ENCODE measurements around the gene DGCR2. TPM values are rescaled to one million over a fixed set of nuclear protein-coding genes. Genes with fewer than 3 reads are reported as not detected.

DGCR2 gene
- total RNA-seq, 1 donor from 2014 or later: 20.6 TPM

GRCh38 chr22:18992543-18993198 lies 129.5 kb downstream of the DGCR2 start:
- Mint-ChIP-seq H3K4me1 (peaks cover 24% of the 10 kb centered on the region), H3K9me3 (peaks cover 2% of the 10 kb centered on the region), H3K4me3 (no peak overlapping the region), H3K27ac (no peak overlapping the region), H3K27me3 (ENCODE audit: insufficient read depth, low read depth) (no peaks in the 10 kb centered on the region), H3K36me3 (no peaks in the 10 kb centered on the region)
- no peaks in the 10 kb centered on the region for H3K36me3 ChIP-seq
- H3K27ac ChIP-seq: no peak overlapping the region
- H3K27me3 ChIP-seq: peaks cover 1% of the 10 kb centered on the region
- no peak for TF ChIP-seq EZH2phosphoT487 (IDR thresholded peaks at IDR 0.05)
- H3K79me2 ChIP-seq (ENCODE audit: low read depth): no peaks in the 10 kb centered on the region
- H3F3A ChIP-seq (ENCODE audit: low read depth): no peaks in the 10 kb centered on the region
- no peak for DNase-seq (ENCODE audit: low spot score)
- no peak overlapping the region for H3K4me3 ChIP-seq
- peaks cover 10% of the 10 kb centered on the region for H3K4me1 ChIP-seq
- no peak overlapping the region for H3K9ac ChIP-seq
- H3K4me2 ChIP-seq: no peak overlapping the region
- H2AFZ ChIP-seq (replicated peaks): no peak overlapping the region
- H4K20me1 ChIP-seq (ENCODE audit: low read depth): no peaks in the 10 kb centered on the region
- no peaks in the 10 kb centered on the region for H3K9me3 ChIP-seq (ENCODE audit: low read depth)

GRCh38 chr22:18991821-18992442 lies 130.3 kb downstream of the DGCR2 start:
- H3F3A ChIP-seq (ENCODE audit: low read depth): no peaks in the 10 kb centered on the region
- no peaks in the 10 kb centered on the region for H3K79me2 ChIP-seq (ENCODE audit: low read depth)
- Mint-ChIP-seq H3K4me1 (peaks cover 22% of the 10 kb centered on the region), H3K36me3 (no peaks in the 10 kb centered on the region), H3K27me3 (ENCODE audit: insufficient read depth, low read depth) (no peaks in the 10 kb centered on the region), H3K27ac (no peak overlapping the region), H3K9me3 (no peaks in the 10 kb centered on the region), H3K4me3 (no peak overlapping the region)
- DNase-seq (ENCODE audit: low spot score): no peak
- H3K9me3 ChIP-seq (ENCODE audit: low read depth): no peaks in the 10 kb centered on the region
- H3K9ac ChIP-seq: no peak overlapping the region
- H3K36me3 ChIP-seq: no peaks in the 10 kb centered on the region
- no peaks in the 10 kb centered on the region for H4K20me1 ChIP-seq (ENCODE audit: low read depth)
- TF ChIP-seq EZH2phosphoT487 (IDR thresholded peaks at IDR 0.05) (no peak), CTCF (IDR thresholded peaks at IDR 0.05) (no peak), EZH2 (IDR thresholded peaks at IDR 0.05) (no peak)
- H3K4me1 ChIP-seq: peaks cover 10% of the 10 kb centered on the region
- H3K4me3 ChIP-seq: no peak overlapping the region
- no peak overlapping the region for H3K4me2 ChIP-seq
- H3K27me3 ChIP-seq: no peaks in the 10 kb centered on the region
- H3K27ac ChIP-seq: no peak overlapping the region
- H2AFZ ChIP-seq (replicated peaks): no peak overlapping the region

DNA sequence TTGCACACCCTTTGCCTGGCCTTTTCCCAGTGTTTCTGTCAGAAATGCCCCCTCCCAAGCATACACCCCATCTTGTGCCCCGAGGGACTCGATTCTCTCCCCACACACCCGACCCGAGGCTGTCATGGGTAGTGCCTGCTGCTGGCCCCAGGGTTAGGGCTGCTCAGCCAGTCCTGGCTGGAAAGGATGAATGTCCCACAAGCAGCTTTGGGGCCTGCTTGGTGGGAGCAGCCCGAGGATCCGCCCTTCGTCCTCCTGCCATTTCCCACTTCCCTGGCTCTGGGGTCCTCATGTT lies 131.1 kb downstream of the DGCR2 start:
- no peak overlapping the region for H3K9ac ChIP-seq
- no peaks in the 10 kb centered on the region for H3K36me3 ChIP-seq
- H3K36me3 Mint-ChIP-seq: no peaks in the 10 kb centered on the region
- H3F3A ChIP-seq (ENCODE audit: low read depth): no peaks in the 10 kb centered on the region
- H3K4me1 Mint-ChIP-seq: peaks cover 22% of the 10 kb centered on the region
- H2AFZ ChIP-seq (replicated peaks): no peak overlapping the region
- no peak overlapping the region for H3K27ac Mint-ChIP-seq
- no peaks in the 10 kb centered on the region for H3K79me2 ChIP-seq (ENCODE audit: low read depth)
- no peaks in the 10 kb centered on the region for H3K27me3 Mint-ChIP-seq (ENCODE audit: insufficient read depth, low read depth)
- DNase-seq (ENCODE audit: low spot score): no peak
- H3K4me3 ChIP-seq: no peak overlapping the region
- no peak for TF ChIP-seq EZH2 (IDR thresholded peaks at IDR 0.05)
- no peaks in the 10 kb centered on the region for H3K27me3 ChIP-seq
- no peak overlapping the region for H3K4me2 ChIP-seq
- H3K4me1 ChIP-seq: peaks cover 10% of the 10 kb centered on the region
- H4K20me1 ChIP-seq (ENCODE audit: low read depth): no peaks in the 10 kb centered on the region
- H3K9me3 ChIP-seq (ENCODE audit: low read depth): no peaks in the 10 kb centered on the region
- no peaks in the 10 kb centered on the region for H3K9me3 Mint-ChIP-seq
- H3K27ac ChIP-seq: no peak overlapping the region
- H3K4me3 Mint-ChIP-seq: no peak overlapping the region

DNA sequence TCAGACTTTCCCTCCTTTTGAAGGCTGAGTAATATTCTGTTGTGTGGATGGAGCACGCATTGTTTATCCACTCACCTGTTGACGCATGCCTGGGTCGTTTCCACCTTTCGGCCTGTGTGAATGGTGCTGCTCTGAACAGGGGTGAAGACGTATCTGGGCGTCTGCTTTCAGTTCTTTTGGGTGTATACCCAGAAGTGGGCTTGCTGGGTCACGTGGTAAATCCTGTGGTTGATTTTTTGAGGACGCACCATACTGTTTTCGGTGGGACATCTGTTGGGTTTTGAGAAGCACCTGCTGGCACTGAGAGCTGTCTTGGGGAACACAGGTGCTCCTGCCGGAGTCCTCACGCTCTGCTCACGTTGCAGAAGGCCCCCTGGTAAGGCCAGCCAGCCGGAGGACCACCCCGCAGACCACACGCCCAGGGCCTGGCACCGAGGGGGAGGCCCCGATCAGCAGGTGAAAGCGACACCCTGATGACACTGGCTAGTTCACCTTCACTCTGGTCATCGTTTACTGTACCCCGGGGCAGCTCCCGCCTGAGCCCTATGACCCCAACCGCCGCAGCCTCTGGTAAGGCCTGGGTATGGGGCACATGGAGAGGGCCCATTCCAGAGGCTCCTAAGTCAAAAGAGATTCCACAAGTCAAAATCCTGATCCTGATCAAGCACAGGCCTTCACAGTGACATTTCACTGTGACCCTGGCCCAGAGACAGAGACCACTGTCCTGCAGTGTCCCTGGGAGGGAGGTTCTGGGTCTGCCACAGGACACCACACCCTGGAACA lies 131.7 kb downstream of the DGCR2 start:
- Mint-ChIP-seq H3K36me3 (no peaks in the 10 kb centered on the region), H3K27me3 (ENCODE audit: insufficient read depth, low read depth) (no peaks in the 10 kb centered on the region), H3K4me1 (peaks cover 22% of the 10 kb centered on the region), H3K4me3 (no peak overlapping the region), H3K9me3 (no peaks in the 10 kb centered on the region), H3K27ac (no peak overlapping the region)
- no peaks in the 10 kb centered on the region for H3K79me2 ChIP-seq (ENCODE audit: low read depth)
- no peaks in the 10 kb centered on the region for H4K20me1 ChIP-seq (ENCODE audit: low read depth)
- no peaks in the 10 kb centered on the region for H3F3A ChIP-seq (ENCODE audit: low read depth)
- no peaks in the 10 kb centered on the region for H3K27me3 ChIP-seq
- no peak overlapping the region for H3K4me2 ChIP-seq
- H3K9me3 ChIP-seq (ENCODE audit: low read depth): no peaks in the 10 kb centered on the region
- no peak overlapping the region for H2AFZ ChIP-seq (replicated peaks)
- no peak overlapping the region for H3K27ac ChIP-seq
- no peak overlapping the region for H3K9ac ChIP-seq
- no peak for DNase-seq (ENCODE audit: low spot score)
- H3K4me1 ChIP-seq: peaks cover 10% of the 10 kb centered on the region
- H3K36me3 ChIP-seq: no peaks in the 10 kb centered on the region
- H3K4me3 ChIP-seq: no peak overlapping the region
- TF ChIP-seq CTCF (IDR thresholded peaks at IDR 0.05) (no peak), EZH2 (IDR thresholded peaks at IDR 0.05) (no peak), EZH2phosphoT487 (IDR thresholded peaks at IDR 0.05) (no peak)
